GM10847 (cell line): ENCODE results near the gene ALDH3B2.

Source experiments
- POLR2A ChIP-seq: IDR thresholded peaks from 2 replicates; pipeline ENCODE4 v1.6.1; 2011; ENCODE audit not compliant: insufficient read length; ENCODE audit errors: extremely low read depth

Gene ALDH3B2

GRCh38 chr11:67616431-67617242 lies 57.8 kb downstream of the ALDH3B2 start:
- no peak for TF ChIP-seq POLR2A

GRCh38 chr11:67615728-67616430 lies 58.5 kb downstream of the ALDH3B2 start:
- no peak for TF ChIP-seq POLR2A

- no peak for TF ChIP-seq POLR2A
Observed at GRCh38 chr11:67614730-67615714, 59.4 kb downstream of the ALDH3B2 start.

- peak; percentile 47 for TF ChIP-seq POLR2A
Observed at GRCh38 chr11:67613960-67614715, 60.3 kb downstream of the ALDH3B2 start.

GRCh38 chr11:67613313-67613959 lies 61.0 kb downstream of the ALDH3B2 start:
- no peak for TF ChIP-seq POLR2A

GRCh38 chr11:67612751-67613150 lies 61.7 kb downstream of the ALDH3B2 start:
- no peak for TF ChIP-seq POLR2A
